ENCODE measurements around the gene PLEKHG5. TPM values are rescaled to one million over a fixed set of nuclear protein-coding genes. Genes with fewer than 3 reads are reported as not detected.

The PLEKHG5 gene
- total RNA-seq, 1 donor from 2014 or later, result 109 TPM

GRCh38 chr1:6531996-6532395 is 40.5 kb upstream of the PLEKHG5 start:
- peaks cover 6% of the 10 kb centered on the region for H3K4me1 Mint-ChIP-seq (ENCODE audit: unreplicated experiment)
- no peak for DNase-seq (ENCODE audit: low spot score)
- TF ChIP-seq, protein P1, sequence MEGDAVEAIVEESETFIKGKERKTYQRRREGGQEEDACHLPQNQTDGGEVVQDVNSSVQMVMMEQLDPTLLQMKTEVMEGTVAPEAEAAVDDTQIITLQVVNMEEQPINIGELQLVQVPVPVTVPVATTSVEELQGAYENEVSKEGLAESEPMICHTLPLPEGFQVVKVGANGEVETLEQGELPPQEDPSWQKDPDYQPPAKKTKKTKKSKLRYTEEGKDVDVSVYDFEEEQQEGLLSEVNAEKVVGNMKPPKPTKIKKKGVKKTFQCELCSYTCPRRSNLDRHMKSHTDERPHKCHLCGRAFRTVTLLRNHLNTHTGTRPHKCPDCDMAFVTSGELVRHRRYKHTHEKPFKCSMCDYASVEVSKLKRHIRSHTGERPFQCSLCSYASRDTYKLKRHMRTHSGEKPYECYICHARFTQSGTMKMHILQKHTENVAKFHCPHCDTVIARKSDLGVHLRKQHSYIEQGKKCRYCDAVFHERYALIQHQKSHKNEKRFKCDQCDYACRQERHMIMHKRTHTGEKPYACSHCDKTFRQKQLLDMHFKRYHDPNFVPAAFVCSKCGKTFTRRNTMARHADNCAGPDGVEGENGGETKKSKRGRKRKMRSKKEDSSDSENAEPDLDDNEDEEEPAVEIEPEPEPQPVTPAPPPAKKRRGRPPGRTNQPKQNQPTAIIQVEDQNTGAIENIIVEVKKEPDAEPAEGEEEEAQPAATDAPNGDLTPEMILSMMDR (IDR thresholded peaks at IDR 0.05; ENCODE audit: unreplicated experiment), result no peak
- no peaks in the 10 kb centered on the region for H3K9me3 Mint-ChIP-seq (ENCODE audit: unreplicated experiment)
- H3K27me3 Mint-ChIP-seq (ENCODE audit: unreplicated experiment), result peaks cover 7% of the 10 kb centered on the region
- peaks cover 26% of the 10 kb centered on the region for H3K36me3 Mint-ChIP-seq (ENCODE audit: low read depth, unreplicated experiment)
- H3K27ac Mint-ChIP-seq (ENCODE audit: unreplicated experiment), result no peak overlapping the region
- H3K4me3 Mint-ChIP-seq (ENCODE audit: unreplicated experiment), result peak overlapping the region; percentile 5

GRCh38 chr1:6530504-6531160 is 39.2 kb upstream of the PLEKHG5 start:
- TF ChIP-seq, protein P1 (IDR thresholded peaks at IDR 0.05; ENCODE audit: unreplicated experiment), result no peak
- no peaks in the 10 kb centered on the region for H3K9me3 Mint-ChIP-seq (ENCODE audit: unreplicated experiment)
- H3K27me3 Mint-ChIP-seq (ENCODE audit: unreplicated experiment), result peaks cover 7% of the 10 kb centered on the region
- peaks cover 6% of the 10 kb centered on the region for H3K4me1 Mint-ChIP-seq (ENCODE audit: unreplicated experiment)
- H3K36me3 Mint-ChIP-seq (ENCODE audit: low read depth, unreplicated experiment), result peaks cover 37% of the 10 kb centered on the region
- H3K27ac Mint-ChIP-seq (ENCODE audit: unreplicated experiment), result no peak overlapping the region
- H3K4me3 Mint-ChIP-seq (ENCODE audit: unreplicated experiment), result no peak overlapping the region
- DNase-seq (ENCODE audit: low spot score), result no peak

DNA sequence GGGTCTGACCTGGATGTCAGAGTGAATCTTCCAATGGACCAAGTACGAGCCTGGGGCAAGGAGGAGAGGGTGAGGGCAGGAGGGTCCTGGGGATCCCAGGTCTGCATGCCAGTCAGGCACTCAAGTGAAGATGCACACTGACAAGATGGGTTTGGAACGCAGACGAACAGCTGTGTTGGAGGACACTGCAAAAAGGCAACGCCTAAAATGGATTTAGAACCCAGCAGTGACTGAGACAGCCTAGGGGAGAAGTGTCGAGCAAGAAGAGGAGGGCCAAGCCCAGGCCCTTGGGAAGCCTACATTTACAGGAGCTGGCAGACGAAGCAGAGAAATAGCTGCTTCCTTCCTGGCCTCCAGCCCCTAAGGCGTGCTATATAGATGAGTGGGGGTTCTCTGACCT is 37.0 kb upstream of the PLEKHG5 start:
- H3K9me3 Mint-ChIP-seq (ENCODE audit: unreplicated experiment), result no peaks in the 10 kb centered on the region
- H3K27ac Mint-ChIP-seq (ENCODE audit: unreplicated experiment), result no peak overlapping the region
- peak overlapping the region; percentile 62 for H3K4me3 Mint-ChIP-seq (ENCODE audit: unreplicated experiment)
- peaks cover 6% of the 10 kb centered on the region for H3K27me3 Mint-ChIP-seq (ENCODE audit: unreplicated experiment)
- no peaks in the 10 kb centered on the region for H3K4me1 Mint-ChIP-seq (ENCODE audit: unreplicated experiment)
- H3K36me3 Mint-ChIP-seq (ENCODE audit: low read depth, unreplicated experiment), result peaks cover 33% of the 10 kb centered on the region
- TF ChIP-seq, protein P1 (IDR thresholded peaks at IDR 0.05; ENCODE audit: unreplicated experiment), result no peak
- no peak for DNase-seq (ENCODE audit: low spot score)

DNA sequence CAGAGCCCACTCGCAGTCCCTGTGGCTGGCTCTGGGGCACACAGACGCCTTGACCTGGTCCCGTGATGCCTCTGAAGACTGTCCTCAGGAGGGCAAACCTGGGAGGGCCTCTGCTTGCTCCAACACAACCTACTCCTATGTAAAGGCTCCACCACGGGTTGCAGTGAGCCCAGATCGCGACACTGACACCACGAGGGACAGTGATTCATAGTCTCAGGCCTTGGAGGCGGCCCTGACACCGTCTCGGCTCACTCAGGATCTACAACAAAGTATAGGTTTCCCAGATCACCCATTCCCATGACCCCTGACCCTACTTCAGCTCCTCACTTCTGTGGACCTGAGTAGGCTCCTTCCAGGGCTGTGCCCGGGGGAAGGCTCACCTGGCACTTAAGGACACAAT is 34.8 kb upstream of the PLEKHG5 start:
- peaks cover 22% of the 10 kb centered on the region for H3K36me3 Mint-ChIP-seq (ENCODE audit: low read depth, unreplicated experiment)

DNA sequence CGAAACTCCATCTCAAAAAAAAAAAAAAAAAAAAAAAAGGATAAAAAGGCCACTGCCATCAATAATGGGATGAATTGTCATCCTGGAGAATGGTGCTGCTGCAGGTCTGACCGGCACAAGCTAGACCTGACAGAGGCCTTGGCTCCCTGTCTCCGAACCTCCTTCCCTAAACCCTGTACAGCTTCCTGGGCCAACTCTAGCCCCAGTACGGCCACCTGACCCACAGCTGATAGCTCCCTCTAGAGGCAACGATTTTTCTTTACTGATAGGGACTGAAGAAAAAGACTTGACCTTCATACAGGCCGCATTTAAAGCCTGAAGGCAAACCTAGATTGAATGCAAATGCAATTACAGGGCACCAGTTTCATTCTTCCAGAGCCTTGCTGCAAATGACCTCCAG is 32.1 kb upstream of the PLEKHG5 start:
- H3K27ac Mint-ChIP-seq (ENCODE audit: unreplicated experiment), result no peak overlapping the region
- peak; percentile 33 for DNase-seq (ENCODE audit: low spot score)
- no peaks in the 10 kb centered on the region for H3K4me1 Mint-ChIP-seq (ENCODE audit: unreplicated experiment)
- TF ChIP-seq, protein P1 (IDR thresholded peaks at IDR 0.05; ENCODE audit: unreplicated experiment), result peak; percentile 36
- H3K9me3 Mint-ChIP-seq (ENCODE audit: unreplicated experiment), result no peaks in the 10 kb centered on the region
- H3K4me3 Mint-ChIP-seq (ENCODE audit: unreplicated experiment), result no peak overlapping the region
- H3K27me3 Mint-ChIP-seq (ENCODE audit: unreplicated experiment), result peaks cover 8% of the 10 kb centered on the region
- peaks cover 18% of the 10 kb centered on the region for H3K36me3 Mint-ChIP-seq (ENCODE audit: low read depth, unreplicated experiment)

More for the DNA sequence above, 34.8 kb upstream of the PLEKHG5 start:
- Mint-ChIP-seq H3K27me3 (ENCODE audit: unreplicated experiment) (peaks cover 6% of the 10 kb centered on the region), H3K4me1 (ENCODE audit: unreplicated experiment) (no peaks in the 10 kb centered on the region), H3K4me3 (ENCODE audit: unreplicated experiment) (no peak overlapping the region), H3K27ac (ENCODE audit: unreplicated experiment) (no peak overlapping the region), H3K9me3 (ENCODE audit: unreplicated experiment) (no peaks in the 10 kb centered on the region)
- TF ChIP-seq, protein P1 (IDR thresholded peaks at IDR 0.05; ENCODE audit: unreplicated experiment), result no peak
- no peak for DNase-seq (ENCODE audit: low spot score)
